ENCODE results near the gene CCNG2.

The CCNG2 gene

DNA sequence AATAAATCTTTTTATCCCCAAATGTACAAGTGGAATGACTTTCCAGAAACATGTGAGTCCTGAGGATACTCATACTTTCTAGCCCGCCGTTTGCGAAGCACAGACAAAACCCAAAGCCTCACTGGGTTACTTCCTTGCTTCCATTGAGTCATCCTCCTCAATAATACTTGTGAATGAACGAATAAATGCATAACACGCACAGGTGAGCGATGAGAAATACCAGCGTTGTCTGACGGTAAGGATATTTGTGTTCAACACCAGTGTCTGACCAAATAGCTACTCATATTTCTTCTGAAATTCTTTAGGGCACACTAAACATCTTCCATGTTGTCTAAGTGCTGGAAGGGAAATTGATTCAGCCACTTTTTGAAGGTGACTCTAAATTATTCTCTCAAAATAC, 36.0 kb downstream of the CCNG2 start:
- peak overlapping the region; percentile 65 to 89 (median 83); a peak in 21 of 22 replicates for H3K4me2 ChIP-seq
- H3K27ac ChIP-seq: peak overlapping the region in 8 of 11 experiments; percentile 15 to 80 (median 62); a peak in 9 of 22 replicates
- no peaks in the 10 kb centered on the region for H3K9me3 ChIP-seq (replicated peaks in 1 of 11)
- no peaks in the 10 kb centered on the region for H3K27me3 ChIP-seq
- H3K9ac ChIP-seq: peak overlapping the region in 2 of 11 experiments; percentile 62 to 73; a peak in 2 of 22 replicates
- peak overlapping the region in 9 of 10 experiments; percentile 38 to 67 (median 52); a peak in 18 of 20 replicates for H3K4me3 ChIP-seq
- no peaks in the 10 kb centered on the region for H3K36me3 ChIP-seq
- H3K4me1 ChIP-seq: peaks cover 18 to 33% (median 28%) of the 10 kb centered on the region in 10 experiments
- H4K20me1 ChIP-seq: no peaks in the 10 kb centered on the region
- TF ChIP-seq Cebpa-rat (IDR thresholded peaks at IDR 0.05): no peak

DNA sequence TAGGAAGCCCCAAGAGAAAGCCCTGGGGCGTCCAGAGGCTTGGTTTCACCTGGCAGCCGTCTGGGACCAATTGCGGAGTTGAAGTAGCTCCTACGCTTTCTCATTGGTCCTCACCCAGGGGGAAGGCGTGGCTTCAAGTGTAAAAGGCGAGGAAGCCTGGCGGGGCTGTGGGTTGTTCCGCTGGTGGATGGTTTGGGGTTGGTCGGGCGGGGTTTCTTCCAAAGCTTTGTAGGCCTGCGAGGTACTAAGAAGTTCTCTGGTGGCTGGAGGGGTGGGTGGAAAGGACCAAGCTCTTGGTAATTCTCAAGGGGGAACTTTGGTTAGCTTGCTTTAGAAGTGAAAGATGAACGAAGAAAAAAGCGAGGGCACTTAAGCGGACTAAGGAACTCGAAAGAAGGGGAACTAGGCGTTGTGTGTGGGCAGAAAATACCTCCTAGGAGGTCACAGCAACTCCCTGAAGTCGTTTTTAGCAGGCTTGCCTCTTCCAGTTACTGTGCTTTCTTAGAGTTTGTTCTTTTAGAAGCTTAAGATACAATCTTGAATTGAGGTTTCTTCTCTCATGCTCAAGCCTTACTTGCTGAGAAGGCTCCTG, 36.6 kb downstream of the CCNG2 start:
- no peak for TF ChIP-seq Cebpa-rat (IDR thresholded peaks at IDR 0.05)
- Histone ChIP-seq H3K27me3 (no peaks in the 10 kb centered on the region), H3K27ac (peak overlapping the region; percentile 15 to 80 (median 60); a peak in 20 of 22 replicates), H3K9ac (peak overlapping the region; percentile 4 to 76 (median 62); a peak in 21 of 22 replicates), H3K4me1 (peaks cover 18 to 29% (median 28%) of the 10 kb centered on the region in 10 experiments), H3K4me3 (peak overlapping the region; percentile 34 to 67 (median 50)), H3K9me3 (replicated peaks in 1 of 11) (no peaks in the 10 kb centered on the region), H4K20me1 (no peaks in the 10 kb centered on the region), H3K36me3 (no peaks in the 10 kb centered on the region), H3K4me2 (peak overlapping the region; percentile 65 to 89 (median 83))

GRCh38 chr4:77194366-77194765, 37.4 kb downstream of the CCNG2 start:
- Histone ChIP-seq H3K27me3 (no peaks in the 10 kb centered on the region), H4K20me1 (no peaks in the 10 kb centered on the region), H3K36me3 (no peaks in the 10 kb centered on the region), H3K4me1 (peaks cover 18 to 28% (median 21%) of the 10 kb centered on the region in 10 experiments), H3K9me3 (replicated peaks in 1 of 11) (no peaks in the 10 kb centered on the region), H3K4me2 (peak overlapping the region; percentile 65 to 89 (median 83)), H3K27ac (peak overlapping the region; percentile 15 to 80 (median 60); a peak in 18 of 22 replicates), H3K4me3 (peak overlapping the region; percentile 34 to 67 (median 50); a peak in 16 of 20 replicates), H3K9ac (peak overlapping the region; percentile 4 to 76 (median 62); a peak in 16 of 22 replicates)
- TF ChIP-seq Cebpa-rat (IDR thresholded peaks at IDR 0.05): no peak

DNA sequence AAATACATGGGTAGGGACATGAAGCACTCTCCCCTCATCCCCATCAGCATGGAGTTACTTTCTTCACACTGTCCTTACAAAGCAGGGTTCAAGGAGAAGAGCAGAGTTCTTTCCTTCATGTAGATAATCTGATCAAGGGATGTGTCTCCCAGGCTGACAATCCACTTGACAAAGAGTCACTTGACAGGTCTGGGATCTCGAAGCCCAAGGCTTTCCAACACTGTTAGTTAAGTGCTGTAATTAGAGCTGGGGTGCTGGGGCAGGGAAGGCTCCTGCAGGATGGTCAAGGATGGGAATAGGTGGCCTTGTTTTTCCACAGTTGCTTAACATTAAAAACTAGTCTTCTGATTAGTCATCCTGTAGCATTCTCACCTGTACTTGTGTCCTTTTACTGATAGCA, 38.0 kb downstream of the CCNG2 start:
- TF ChIP-seq Cebpa-rat (IDR thresholded peaks at IDR 0.05): no peak
- Histone ChIP-seq H3K27me3 (no peaks in the 10 kb centered on the region), H3K4me3 (0 out of 20 replicates have a peak overlapping the region, but pooled peaks of 1 of the 10 experiments have one; percentile 8), H3K27ac (no peak overlapping the region), H3K9me3 (replicated peaks in 1 of 11) (no peaks in the 10 kb centered on the region), H3K4me1 (peaks cover 18 to 28% (median 21%) of the 10 kb centered on the region in 10 experiments), H4K20me1 (no peaks in the 10 kb centered on the region), H3K36me3 (no peaks in the 10 kb centered on the region), H3K9ac (no peak overlapping the region), H3K4me2 (peak overlapping the region; percentile 65 to 89 (median 83))

DNA sequence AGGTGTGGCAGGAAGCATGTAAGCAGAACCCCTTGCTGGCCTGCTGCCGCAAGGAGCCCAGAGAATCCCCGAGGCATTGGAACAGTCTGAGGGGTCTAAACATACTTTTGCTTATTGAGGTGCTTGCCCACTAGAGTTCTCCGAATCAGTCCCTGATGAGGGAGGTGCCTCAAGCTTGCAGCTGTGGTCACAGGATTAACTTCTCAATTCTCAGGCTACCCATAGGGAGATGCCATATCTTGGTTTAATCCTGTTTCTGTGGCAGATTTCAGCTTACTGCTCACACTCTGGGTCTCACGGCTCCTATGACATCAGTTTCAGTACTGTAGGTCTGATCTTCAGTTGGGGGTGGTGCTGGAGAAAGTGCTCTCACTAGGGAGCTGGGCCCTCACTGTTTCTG, 39.9 kb downstream of the CCNG2 start:
- Histone ChIP-seq H3K9me3 (replicated peaks in 1 of 11) (no peaks in the 10 kb centered on the region), H3K4me1 (peaks cover 18 to 28% (median 21%) of the 10 kb centered on the region in 10 experiments), H3K27ac (no peak overlapping the region), H3K9ac (no peak overlapping the region), H4K20me1 (no peaks in the 10 kb centered on the region), H3K27me3 (no peaks in the 10 kb centered on the region), H3K36me3 (no peaks in the 10 kb centered on the region), H3K4me2 (peak overlapping the region in 1 of 11 experiments; percentile 24; a peak in 1 of 22 replicates), H3K4me3 (no peak overlapping the region)
- TF ChIP-seq Cebpa-rat (IDR thresholded peaks at IDR 0.05): no peak

- Histone ChIP-seq H3K27ac (no peak overlapping the region), H3K27me3 (no peaks in the 10 kb centered on the region), H3K4me2 (peak overlapping the region in 1 of 11 experiments; percentile 24; a peak in 1 of 22 replicates), H3K4me1 (peaks cover 18 to 28% (median 21%) of the 10 kb centered on the region in 10 experiments), H3K36me3 (no peaks in the 10 kb centered on the region), H4K20me1 (no peaks in the 10 kb centered on the region), H3K9me3 (replicated peaks in 1 of 11) (no peaks in the 10 kb centered on the region), H3K4me3 (no peak overlapping the region), H3K9ac (no peak overlapping the region)
- no peak for TF ChIP-seq Cebpa-rat (IDR thresholded peaks at IDR 0.05)
These were observed 40.4 kb downstream of the CCNG2 start for GRCh38 chr4:77197361-77197760.

- Histone ChIP-seq H3K4me2 (no peak overlapping the region), H3K9me3 (replicated peaks in 1 of 11) (no peaks in the 10 kb centered on the region), H3K4me1 (peaks cover 18 to 28% (median 21%) of the 10 kb centered on the region in 10 experiments), H3K27me3 (no peaks in the 10 kb centered on the region), H3K9ac (no peak overlapping the region), H4K20me1 (no peaks in the 10 kb centered on the region), H3K36me3 (no peaks in the 10 kb centered on the region), H3K27ac (no peak overlapping the region), H3K4me3 (no peak overlapping the region)
- no peak for TF ChIP-seq Cebpa-rat (IDR thresholded peaks at IDR 0.05)
These were observed 40.8 kb downstream of the CCNG2 start for GRCh38 chr4:77197831-77198230.

GRCh38 chr4:77199276-77199675, 42.3 kb downstream of the CCNG2 start:
- Histone ChIP-seq H4K20me1 (no peaks in the 10 kb centered on the region), H3K9ac (no peak overlapping the region), H3K4me2 (no peak overlapping the region), H3K9me3 (replicated peaks in 1 of 11) (no peaks in the 10 kb centered on the region), H3K27me3 (no peaks in the 10 kb centered on the region), H3K36me3 (no peaks in the 10 kb centered on the region), H3K27ac (no peak overlapping the region), H3K4me3 (no peak overlapping the region), H3K4me1 (peaks cover 9 to 19% (median 10%) of the 10 kb centered on the region in 10 experiments)
- TF ChIP-seq Cebpa-rat (IDR thresholded peaks at IDR 0.05): no peak

DNA sequence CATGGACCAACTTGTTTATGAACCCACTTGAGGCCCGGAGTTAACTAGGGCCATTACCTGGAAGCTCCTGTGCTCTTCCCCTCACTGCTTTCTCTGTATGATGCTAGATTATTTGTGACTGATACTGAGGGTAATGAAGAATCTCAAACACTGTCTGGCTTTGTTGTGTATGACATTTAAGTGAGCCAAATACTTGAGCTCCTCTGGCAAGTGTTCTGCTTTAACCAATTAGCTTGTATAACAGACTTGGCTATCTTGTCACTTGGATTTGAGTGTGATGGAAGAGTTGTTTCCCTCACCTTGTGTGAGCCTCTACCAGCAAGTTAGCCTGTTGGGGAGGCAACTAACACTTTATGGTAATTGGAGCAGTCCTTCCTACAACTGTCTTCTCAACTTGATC, 42.7 kb downstream of the CCNG2 start:
- H3K27me3 ChIP-seq: no peaks in the 10 kb centered on the region
- H3K36me3 ChIP-seq: no peaks in the 10 kb centered on the region

More for the DNA sequence above, 42.7 kb downstream of the CCNG2 start:
- H3K4me1 ChIP-seq: peaks cover 5 to 15% (median 6%) of the 10 kb centered on the region in 10 experiments
- H3K4me3 ChIP-seq: no peak overlapping the region
- no peaks in the 10 kb centered on the region for H3K9me3 ChIP-seq (replicated peaks in 1 of 11)
- H3K27ac ChIP-seq: no peak overlapping the region
- H3K9ac ChIP-seq: no peak overlapping the region
- TF ChIP-seq Cebpa-rat (IDR thresholded peaks at IDR 0.05): no peak
- H4K20me1 ChIP-seq: no peaks in the 10 kb centered on the region
- H3K4me2 ChIP-seq: no peak overlapping the region

Measured in BLaER1 treated with 17β-estradiol and CSF1 and Interleukin-3, amounts not matched to agents 10 nM and 100 nM (cell line).